ENCODE data around the gene BEND3.

BEND3 gene

GRCh38 chr6:107106165-107106564, 9.2 kb downstream of the BEND3 start:
- Histone ChIP-seq H3K4me3 (ENCODE audit: low read length, poor library complexity, severe bottlenecking) (no peak overlapping the region), H2AFZ (ENCODE audit: low read length) (no peak overlapping the region), H3K4me1 (ENCODE audit: insufficient read depth, low read length, poor library complexity, severe bottlenecking) (peaks cover 9% of the 10 kb centered on the region), H3K9ac (ENCODE audit: low read depth, low read length, poor library complexity, severe bottlenecking) (no peak overlapping the region), H3K4me2 (ENCODE audit: low read depth, low read length, poor library complexity, severe bottlenecking) (no peak overlapping the region), H3K9me2 (replicated peaks; ENCODE audit: low read depth, low read length) (no peaks in the 10 kb centered on the region), H3K27me3 (ENCODE audit: insufficient read depth, low read length, poor library complexity, severe bottlenecking) (no peaks in the 10 kb centered on the region), H4K20me1 (ENCODE audit: insufficient read depth, low read length, poor library complexity, severe bottlenecking) (no peaks in the 10 kb centered on the region), H3K79me2 (ENCODE audit: insufficient read depth, low read length) (peaks cover 13% of the 10 kb centered on the region; the same call in 1 of the 2 replicates), H3K9me3 (ENCODE audit: insufficient read depth, low read depth, low read length) (no peaks in the 10 kb centered on the region), H3F3A (ENCODE audit: low read depth) (no peaks in the 10 kb centered on the region), H3K36me3 (ENCODE audit: insufficient read depth, low read length) (no peaks in the 10 kb centered on the region)
- TF ChIP-seq CTCF (conservative IDR thresholded peaks at IDR 0.05; ENCODE audit: low read length) (no peak), EZH2phosphoT487 (IDR thresholded peaks at IDR 0.05; ENCODE audit: borderline replicate concordance) (no peak)

GRCh38 chr6:107105511-107106116, 9.7 kb downstream of the BEND3 start:
- H3K4me1 ChIP-seq (ENCODE audit: insufficient read depth, low read length, poor library complexity, severe bottlenecking), result peaks cover 9% of the 10 kb centered on the region
- no peaks in the 10 kb centered on the region for H3K36me3 ChIP-seq (ENCODE audit: insufficient read depth, low read length)
- no peaks in the 10 kb centered on the region for H3K27me3 ChIP-seq (ENCODE audit: insufficient read depth, low read length, poor library complexity, severe bottlenecking)
- no peaks in the 10 kb centered on the region for H4K20me1 ChIP-seq (ENCODE audit: insufficient read depth, low read length, poor library complexity, severe bottlenecking)
- H2AFZ ChIP-seq (ENCODE audit: low read length), result no peak overlapping the region
- no peak overlapping the region for H3K4me3 ChIP-seq (ENCODE audit: low read length, poor library complexity, severe bottlenecking)
- no peaks in the 10 kb centered on the region for H3K9me3 ChIP-seq (ENCODE audit: insufficient read depth, low read depth, low read length)
- TF ChIP-seq EZH2phosphoT487 (IDR thresholded peaks at IDR 0.05; ENCODE audit: borderline replicate concordance), result no peak
- TF ChIP-seq CTCF (conservative IDR thresholded peaks at IDR 0.05; ENCODE audit: low read length), result no peak
- no peaks in the 10 kb centered on the region for H3K9me2 ChIP-seq (replicated peaks; ENCODE audit: low read depth, low read length)
- H3K4me2 ChIP-seq (ENCODE audit: low read depth, low read length, poor library complexity, severe bottlenecking), result no peak overlapping the region
- H3K9ac ChIP-seq (ENCODE audit: low read depth, low read length, poor library complexity, severe bottlenecking), result no peak overlapping the region
- peaks cover 10% of the 10 kb centered on the region; the same call in 1 of the 2 replicates for H3K79me2 ChIP-seq (ENCODE audit: insufficient read depth, low read length)
- no peaks in the 10 kb centered on the region for H3F3A ChIP-seq (ENCODE audit: low read depth)

GRCh38 chr6:107103082-107103481, 12.2 kb downstream of the BEND3 start:
- no peak overlapping the region for H3K4me2 ChIP-seq (ENCODE audit: low read depth, low read length, poor library complexity, severe bottlenecking)
- no peaks in the 10 kb centered on the region for H3F3A ChIP-seq (ENCODE audit: low read depth)
- H3K79me2 ChIP-seq (ENCODE audit: insufficient read depth, low read length), result peaks cover 5% of the 10 kb centered on the region; the same call in 1 of the 2 replicates
- no peaks in the 10 kb centered on the region for H3K4me1 ChIP-seq (ENCODE audit: insufficient read depth, low read length, poor library complexity, severe bottlenecking)
- H4K20me1 ChIP-seq (ENCODE audit: insufficient read depth, low read length, poor library complexity, severe bottlenecking), result no peaks in the 10 kb centered on the region
- TF ChIP-seq EZH2phosphoT487 (IDR thresholded peaks at IDR 0.05; ENCODE audit: borderline replicate concordance) (no peak), CTCF (conservative IDR thresholded peaks at IDR 0.05; ENCODE audit: low read length) (no peak)
- H3K36me3 ChIP-seq (ENCODE audit: insufficient read depth, low read length), result peaks cover 7% of the 10 kb centered on the region; the same call in 1 of the 2 replicates
- no peak overlapping the region for H3K9ac ChIP-seq (ENCODE audit: low read depth, low read length, poor library complexity, severe bottlenecking)
- H3K4me3 ChIP-seq (ENCODE audit: low read length, poor library complexity, severe bottlenecking), result no peak overlapping the region
- H3K27me3 ChIP-seq (ENCODE audit: insufficient read depth, low read length, poor library complexity, severe bottlenecking), result no peaks in the 10 kb centered on the region
- H3K9me3 ChIP-seq (ENCODE audit: insufficient read depth, low read depth, low read length), result no peaks in the 10 kb centered on the region
- H3K9me2 ChIP-seq (replicated peaks; ENCODE audit: low read depth, low read length), result no peaks in the 10 kb centered on the region
- H2AFZ ChIP-seq (ENCODE audit: low read length), result no peak overlapping the region

All from Loucy (cell line).